Gastrocnemius medialis (tissue), 4 donors: ENCODE measurements around the gene PPP1R2. TPM values are rescaled to one million over a fixed set of nuclear protein-coding genes. Genes with fewer than 3 reads are reported as not detected.

ENCODE experiments used
- ATAC-seq, 2 donors: fragments of 150-250 bp; one replicate each; pipeline ENCODE4 v1.9.1; 2016
- DNase-seq, 2 donors: peaks; one replicate each; pipeline ENCODE4 v3.0.0-alpha.2; 2019
- H3K27ac ChIP-seq, 4 donors: fragments of 200-600 bp; sonication (generic); 1 replicate in 1 of 4; 2 replicates in 3 of 4; pipeline ENCODE4 v1.5.1; 2016 to 2018; ENCODE audit warnings: mild to moderate bottlenecking in 2 of 4, moderate library complexity in 1 of 4
- H3K27me3 ChIP-seq, 3 donors: fragments of 200-600 bp; sonication (generic) in 2 of 3; 1 replicate in 1 of 3; 2 replicates in 2 of 3; pipeline versions ENCODE4 v1.5.1 to v1.6.0; 2016 to 2019; ENCODE audit warnings: mild to moderate bottlenecking in 1 of 3, moderate library complexity in 1 of 3
- H3K36me3 ChIP-seq, 2 donors: fragments of 200-600 bp; sonication (generic) in 1 of 2; one replicate each; pipeline ENCODE4 v1.5.1; 2017 to 2018
- H3K4me1 ChIP-seq, 2 donors: fragments of 200-600 bp; sonication (generic) in 1 of 2; one replicate each; pipeline ENCODE4 v1.5.1; 2016 to 2017; ENCODE audit warnings: mild to moderate bottlenecking in 2 of 2
- H3K4me3 ChIP-seq, 4 donors: fragments of 200-600 bp; sonication (generic) in 3 of 4; 1 replicate in 1 of 4; 2 replicates in 3 of 4; pipeline ENCODE4 v1.5.1; 2016 to 2019; ENCODE audit warnings: mild to moderate bottlenecking in 2 of 4
- H3K9me3 ChIP-seq, 3 donors: fragments of 200-600 bp; sonication (generic) in 2 of 3; 1 replicate in 1 of 3; 2 replicates in 2 of 3; pipeline ENCODE4 v1.5.1; 2016 to 2019
- POLR2A ChIP-seq, 2 donors: fragments of 450-650 bp; IDR thresholded peaks; one replicate each; pipeline ENCODE4 v1.6.1; 2017; ENCODE audit warnings: antibody characterized with exemption in 2 of 2, mild to moderate bottlenecking in 2 of 2, moderate library complexity in 2 of 2
- in situ Hi-C, 4 donors: fragments of 200-750 bp; cut with MboI; loops; one replicate each; pipeline versions ENCODE4 v1.15.0 to v1.8.0; 2017; ENCODE audit warnings: low sequenced_read_pairs in 4 of 4
- intact Hi-C: fragments of 100-400 bp; cut with DNase I; formaldehyde crosslinking; loops from one replicate; pipeline ENCODE4 v1.15.1; 2023; ENCODE audit warnings: low total_unique reads
- total RNA-seq, 4 donors: library from RNA; depleted of rRNA; stranded (reverse); fragments of >200 nt; gene quantifications; one replicate each; pipeline versions ENCODE4 v1.1.0 to v1.2.3, GENCODE V29; 2016
- TF ChIP-seq, protein P1 (sequence below), 5 experiments: fragments of 450-650 bp in 3 of 5; fragments of 200-600 bp in 2 of 5; sonication (generic) in 2 of 5; IDR thresholded peaks in 4 of 5; conservative IDR thresholded peaks in 1 of 5; 1 replicate in 4 of 5; 2 replicates in 1 of 5; pipeline ENCODE4 v1.5.1; 2016 to 2019; ENCODE audit warnings: antibody characterized with exemption in 5 of 5, mild to moderate bottlenecking in 3 of 5, moderate library complexity in 3 of 5

Gene PPP1R2
- total RNA-seq, 4 donors from 2014 or later, result 80.6 to 133 (median 108) TPM

- intact Hi-C loops (no loop called here), in situ Hi-C loops (loop anchor here in 1 of 4 donors (25.0 kb wide), 1 partner anchor 286 kb away; no protein-coding TSS in a partner anchor)
- Histone ChIP-seq H3K27me3 (no peaks in the 10 kb centered on the region), H3K9me3 (no peaks in the 10 kb centered on the region), H3K4me3 (no peak overlapping the region), H3K36me3 (no peaks in the 10 kb centered on the region), H3K27ac (peak overlapping the region in 3 of 4 donors; percentile 4 to 22 (median 20)), H3K4me1 (peaks cover 13 to 16% of the 10 kb centered on the region in 2 donors)
- ATAC-seq, result peak; percentile 32 to 48
- DNase-seq, result no peak
- TF ChIP-seq, protein P1, sequence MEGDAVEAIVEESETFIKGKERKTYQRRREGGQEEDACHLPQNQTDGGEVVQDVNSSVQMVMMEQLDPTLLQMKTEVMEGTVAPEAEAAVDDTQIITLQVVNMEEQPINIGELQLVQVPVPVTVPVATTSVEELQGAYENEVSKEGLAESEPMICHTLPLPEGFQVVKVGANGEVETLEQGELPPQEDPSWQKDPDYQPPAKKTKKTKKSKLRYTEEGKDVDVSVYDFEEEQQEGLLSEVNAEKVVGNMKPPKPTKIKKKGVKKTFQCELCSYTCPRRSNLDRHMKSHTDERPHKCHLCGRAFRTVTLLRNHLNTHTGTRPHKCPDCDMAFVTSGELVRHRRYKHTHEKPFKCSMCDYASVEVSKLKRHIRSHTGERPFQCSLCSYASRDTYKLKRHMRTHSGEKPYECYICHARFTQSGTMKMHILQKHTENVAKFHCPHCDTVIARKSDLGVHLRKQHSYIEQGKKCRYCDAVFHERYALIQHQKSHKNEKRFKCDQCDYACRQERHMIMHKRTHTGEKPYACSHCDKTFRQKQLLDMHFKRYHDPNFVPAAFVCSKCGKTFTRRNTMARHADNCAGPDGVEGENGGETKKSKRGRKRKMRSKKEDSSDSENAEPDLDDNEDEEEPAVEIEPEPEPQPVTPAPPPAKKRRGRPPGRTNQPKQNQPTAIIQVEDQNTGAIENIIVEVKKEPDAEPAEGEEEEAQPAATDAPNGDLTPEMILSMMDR (IDR thresholded peaks at IDR 0.05 in 4 of 5, conservative IDR thresholded peaks at IDR 0.05 in 1 of 5), result no peak
- no peak for TF ChIP-seq POLR2A (IDR thresholded peaks at IDR 0.05)
Measured at GRCh38 chr3:195551381-195551978, 8.4 kb upstream of the PPP1R2 start.

DNA sequence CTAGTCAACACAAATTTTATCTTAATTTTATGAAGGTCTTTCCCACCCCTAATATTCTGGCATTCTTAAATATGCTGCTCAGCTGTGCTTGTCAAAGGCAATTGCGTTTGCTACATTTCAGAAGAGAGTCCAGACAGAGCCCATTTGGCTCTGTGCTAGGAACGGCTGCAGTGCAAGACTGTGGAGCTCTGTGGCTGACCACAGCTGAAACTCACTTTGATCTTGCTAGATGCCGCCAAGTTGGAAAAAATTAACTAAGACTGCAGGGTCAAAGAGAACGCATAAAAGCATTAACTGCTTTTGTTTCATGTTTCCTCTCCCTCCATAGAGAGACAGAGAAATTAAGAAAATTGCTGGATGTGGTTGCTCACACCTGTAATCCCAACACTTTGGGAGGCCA lies 7.6 kb upstream of the PPP1R2 start:
- H3K27me3 ChIP-seq, result no peaks in the 10 kb centered on the region
- H3K36me3 ChIP-seq, result no peaks in the 10 kb centered on the region
- no peaks in the 10 kb centered on the region for H3K9me3 ChIP-seq
- no peak for ATAC-seq
- H3K4me3 ChIP-seq, result no peak overlapping the region
- in situ Hi-C loops (loop anchor here in 1 of 4 donors (25.0 kb wide), 1 partner anchor 287 kb away; no protein-coding TSS in a partner anchor), intact Hi-C loops (no loop called here)
- peaks cover 19 to 23% of the 10 kb centered on the region in 2 donors for H3K4me1 ChIP-seq
- no peak for TF ChIP-seq POLR2A (IDR thresholded peaks at IDR 0.05)
- TF ChIP-seq, protein P1 (IDR thresholded peaks at IDR 0.05 in 4 of 5, conservative IDR thresholded peaks at IDR 0.05 in 1 of 5), result no peak
- no peak overlapping the region for H3K27ac ChIP-seq
- DNase-seq, result no peak

- ATAC-seq (no peak), DNase-seq (no peak)
- Histone ChIP-seq H3K36me3 (no peaks in the 10 kb centered on the region), H3K27ac (no peak overlapping the region), H3K27me3 (no peaks in the 10 kb centered on the region), H3K4me1 (peaks cover 19 to 25% of the 10 kb centered on the region in 2 donors), H3K9me3 (no peaks in the 10 kb centered on the region), H3K4me3 (no peak overlapping the region)
- intact Hi-C loops (no loop called here), in situ Hi-C loops (loop anchor here in 2 of 4 donors (25.0 kb wide), 2 partner anchors 287 to 863 kb away; partner anchors contain the start of gene FAM43A (in 2 of the 2))
- TF ChIP-seq, protein P1 (IDR thresholded peaks at IDR 0.05 in 4 of 5, conservative IDR thresholded peaks at IDR 0.05 in 1 of 5), result no peak
- no peak for TF ChIP-seq POLR2A (IDR thresholded peaks at IDR 0.05)
Measured at GRCh38 chr3:195549931-195550519, 6.9 kb upstream of the PPP1R2 start.

DNA sequence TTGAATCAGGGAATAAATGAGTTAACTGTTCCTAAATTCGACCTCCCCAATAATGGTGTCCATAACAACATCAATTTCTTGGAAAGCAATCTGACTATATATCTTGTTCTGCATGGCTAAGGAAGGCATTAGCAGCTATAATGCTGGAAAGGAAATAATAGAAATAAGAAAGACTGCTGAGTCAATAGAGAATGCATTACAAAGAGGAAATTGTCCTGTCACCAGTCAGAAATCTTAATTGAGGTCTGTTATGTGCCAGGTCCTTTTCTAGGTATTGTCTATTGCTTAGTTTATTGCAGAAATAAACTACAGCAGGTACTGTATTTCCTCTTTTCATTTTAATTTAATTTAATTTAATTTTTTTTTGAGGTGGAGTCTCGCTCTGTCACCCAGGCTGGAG lies 5.9 kb upstream of the PPP1R2 start:
- no peak for ATAC-seq
- no peak for DNase-seq
- H3K27ac ChIP-seq, result no peak overlapping the region
- no peaks in the 10 kb centered on the region for H3K27me3 ChIP-seq
- TF ChIP-seq, protein P1 (IDR thresholded peaks at IDR 0.05 in 4 of 5, conservative IDR thresholded peaks at IDR 0.05 in 1 of 5), result no peak
- peaks cover 21 to 30% of the 10 kb centered on the region in 2 donors for H3K4me1 ChIP-seq
- H3K4me3 ChIP-seq, result no peak overlapping the region
- H3K9me3 ChIP-seq, result no peaks in the 10 kb centered on the region
- in situ Hi-C loops (loop anchor here in 2 of 4 donors (25.0 kb wide), 1 partner anchor 862 kb away; the partner anchor contains the start of gene FAM43A (in 2 of the 2)), intact Hi-C loops (no loop called here)
- no peaks in the 10 kb centered on the region for H3K36me3 ChIP-seq
